Femur (tissue), 1 donor: ENCODE results near the gene ZFP91.

Experiments used
- DNase-seq: peaks from one replicate; pipeline ENCODE4 v3.0.0-alpha.2; 2017

Gene ZFP91

GRCh38 chr11:58632510-58632909 is 53.6 kb downstream of the ZFP91 start:
- no peak for DNase-seq

- no peak for DNase-seq
Observed at GRCh38 chr11:58636587-58636986, 57.7 kb downstream of the ZFP91 start.

- no peak for DNase-seq
Observed at GRCh38 chr11:58637371-58637770, 58.5 kb downstream of the ZFP91 start.

GRCh38 chr11:58639103-58639502 is 60.2 kb downstream of the ZFP91 start:
- no peak for DNase-seq

GRCh38 chr11:58639669-58640068 is 60.8 kb downstream of the ZFP91 start:
- no peak for DNase-seq

GRCh38 chr11:58640386-58641023 is 61.6 kb downstream of the ZFP91 start:
- DNase-seq, result no peak

- no peak for DNase-seq
Observed at GRCh38 chr11:58641341-58641740, 62.5 kb downstream of the ZFP91 start.

GRCh38 chr11:58641803-58642581 is 63.1 kb downstream of the ZFP91 start:
- no peak for DNase-seq

GRCh38 chr11:58645854-58646253 is 67.0 kb downstream of the ZFP91 start:
- DNase-seq, result no peak

- DNase-seq, result no peak
Observed at GRCh38 chr11:58647141-58647699, 68.4 kb downstream of the ZFP91 start.

GRCh38 chr11:58647866-58648265 is 69.0 kb downstream of the ZFP91 start:
- DNase-seq, result no peak

GRCh38 chr11:58649623-58650022 is 70.8 kb downstream of the ZFP91 start:
- no peak for DNase-seq

GRCh38 chr11:58650496-58650895 is 71.6 kb downstream of the ZFP91 start:
- DNase-seq, result no peak

- no peak for DNase-seq
Observed at GRCh38 chr11:58652726-58653280, 73.9 kb downstream of the ZFP91 start.

GRCh38 chr11:58654079-58654907 is 75.4 kb downstream of the ZFP91 start:
- peak; percentile 83 for DNase-seq

- no peak for DNase-seq
Observed at GRCh38 chr11:58654908-58655296, 76.0 kb downstream of the ZFP91 start.

- DNase-seq, result no peak
Observed at GRCh38 chr11:58656348-58656747, 77.5 kb downstream of the ZFP91 start.

GRCh38 chr11:58658623-58659022 is 79.8 kb downstream of the ZFP91 start:
- DNase-seq, result no peak

- DNase-seq, result no peak
Observed at GRCh38 chr11:58659404-58659803, 80.5 kb downstream of the ZFP91 start.

GRCh38 chr11:58659910-58660570 is 81.2 kb downstream of the ZFP91 start:
- peak; percentile 23 for DNase-seq
